ENCODE measurements around the gene ECT2L. TPM values are rescaled to one million over a fixed set of nuclear protein-coding genes. Genes with fewer than 3 reads are reported as not detected.

The ECT2L gene
- polyA plus RNA-seq, 1 donor: 0.17 TPM

GRCh38 chr6:138805016-138805765 is 9.3 kb downstream of the ECT2L start:
- peak; percentile 75 for DNase-seq

GRCh38 chr6:138806889-138807288 is 11.0 kb downstream of the ECT2L start:
- no peak for DNase-seq

GRCh38 chr6:138809677-138810076 is 13.8 kb downstream of the ECT2L start:
- no peak for DNase-seq

GRCh38 chr6:138811866-138812265 is 16.0 kb downstream of the ECT2L start:
- DNase-seq: no peak

- no peak for DNase-seq
Observed at GRCh38 chr6:138814179-138814834, 18.4 kb downstream of the ECT2L start.

- no peak for DNase-seq
Observed at GRCh38 chr6:138815221-138815620, 19.3 kb downstream of the ECT2L start.

GRCh38 chr6:138815797-138816528 is 20.1 kb downstream of the ECT2L start:
- DNase-seq: peak; percentile 60

- no peak for DNase-seq
Observed at GRCh38 chr6:138817799-138818198, 21.9 kb downstream of the ECT2L start.

- DNase-seq: no peak
Observed at GRCh38 chr6:138818496-138819194, 22.8 kb downstream of the ECT2L start.

GRCh38 chr6:138821519-138821918 is 25.6 kb downstream of the ECT2L start:
- DNase-seq: no peak

- no peak for DNase-seq
Observed at GRCh38 chr6:138824482-138825144, 28.7 kb downstream of the ECT2L start.

GRCh38 chr6:138830248-138830647 is 34.4 kb downstream of the ECT2L start:
- no peak for DNase-seq

- DNase-seq: no peak
Observed at GRCh38 chr6:138832182-138832581, 36.3 kb downstream of the ECT2L start.

- DNase-seq: no peak
Observed at GRCh38 chr6:138833816-138834539, 38.1 kb downstream of the ECT2L start.

- DNase-seq: no peak
Observed at GRCh38 chr6:138837246-138837645, 41.4 kb downstream of the ECT2L start.

- DNase-seq: peak; percentile 25
Observed at GRCh38 chr6:138844192-138844591, 48.3 kb downstream of the ECT2L start.

- no peak for DNase-seq
Observed at GRCh38 chr6:138847884-138848283, 52.0 kb downstream of the ECT2L start.

GRCh38 chr6:138848461-138848860 is 52.6 kb downstream of the ECT2L start:
- no peak for DNase-seq

- no peak for DNase-seq
Observed at GRCh38 chr6:138849791-138850190, 53.9 kb downstream of the ECT2L start.

GRCh38 chr6:138856654-138857053 is 60.8 kb downstream of the ECT2L start:
- DNase-seq: no peak

- no peak for DNase-seq
Observed at GRCh38 chr6:138857775-138858174, 61.9 kb downstream of the ECT2L start.

- DNase-seq: no peak
Observed at GRCh38 chr6:138862456-138862855, 66.6 kb downstream of the ECT2L start.

Data from hindlimb muscle (tissue), 1 donor.